H9 (cell line): Measurements from ENCODE around the gene KCNQ2. TPM values are rescaled to one million over a fixed set of nuclear protein-coding genes. Genes with fewer than 3 reads are reported as not detected.

Experiments
- DNase-seq: peaks from one replicate; pipeline ENCODE4 v3.0.0-alpha.2; 2017
- H2AFZ ChIP-seq: one replicate; pipeline ENCODE4 v1.6.1; 2013; ENCODE audit warnings: mild to moderate bottlenecking, low read length, control low read depth, moderate library complexity
- H2AK5ac ChIP-seq: 2 replicates; pipeline ENCODE4 v1.6.1; 2013; ENCODE audit warnings: low read length, control low read depth, mixed read lengths; ENCODE audit not compliant: insufficient read length
- H2BK120ac ChIP-seq: one replicate; pipeline ENCODE4 v1.6.1; 2013; ENCODE audit warnings: low read depth, mild to moderate bottlenecking, low read length, control low read depth, inconsistent platforms; ENCODE audit not compliant: poor library complexity, severe bottlenecking
- H2BK12ac ChIP-seq: 2 replicates; pipeline ENCODE4 v1.6.1; 2013; ENCODE audit warnings: low read length, control low read depth, mixed read lengths, low read depth; ENCODE audit not compliant: insufficient read length
- H2BK15ac ChIP-seq: 2 replicates; pipeline ENCODE4 v1.6.1; 2013; ENCODE audit warnings: low read depth, low read length, control low read depth
- H2BK20ac ChIP-seq: one replicate; pipeline ENCODE4 v1.6.1; 2013; ENCODE audit warnings: low read depth, mild to moderate bottlenecking, low read length, control low read depth, inconsistent platforms; ENCODE audit not compliant: poor library complexity, severe bottlenecking
- H2BK5ac ChIP-seq: 2 replicates; pipeline ENCODE4 v1.6.1; 2013; ENCODE audit warnings: low read length, control low read depth, mixed read lengths; ENCODE audit not compliant: insufficient read length
- H3K14ac ChIP-seq: 2 replicates; pipeline ENCODE4 v1.6.1; 2013; ENCODE audit warnings: low read length, control low read depth; ENCODE audit not compliant: insufficient read depth
- H3K18ac ChIP-seq: 2 replicates; pipeline ENCODE4 v1.6.1; 2013; ENCODE audit warnings: low read depth, mild to moderate bottlenecking, mixed read lengths, low read length, control low read depth; ENCODE audit not compliant: insufficient read length
- H3K23ac ChIP-seq: 2 replicates; pipeline ENCODE4 v1.6.1; 2013; ENCODE audit warnings: low read length, control low read depth, mixed read lengths, low read depth; ENCODE audit not compliant: insufficient read length
- H3K23me2 ChIP-seq: 2 replicates; pipeline ENCODE4 v1.6.1; 2013; ENCODE audit warnings: low read depth, mild to moderate bottlenecking, mixed read lengths, low read length, control low read depth; ENCODE audit not compliant: insufficient read length, poor library complexity, severe bottlenecking
- H3K27ac ChIP-seq: 2 replicates; pipeline ENCODE4 v1.5.1; 2013; ENCODE audit warnings: low read length, control low read depth, mixed read lengths, low read depth; ENCODE audit not compliant: insufficient read length
- H3K27me3 ChIP-seq: 2 replicates; pipeline ENCODE4 v1.6.1; 2013; ENCODE audit warnings: low read length, control low read depth, inconsistent platforms; ENCODE audit not compliant: insufficient read depth
- H3K4ac ChIP-seq: 2 replicates; pipeline ENCODE4 v1.6.1; 2013; ENCODE audit warnings: low read depth, mild to moderate bottlenecking, control low read depth, inconsistent platforms, low read length, moderate library complexity
- H3K4me1 ChIP-seq: 2 replicates; pipeline ENCODE4 v1.6.1; 2013; ENCODE audit warnings: low read length, control low read depth, inconsistent platforms; ENCODE audit not compliant: insufficient read depth
- H3K4me2 ChIP-seq: 2 replicates; pipeline ENCODE4 v1.6.1; 2013; ENCODE audit warnings: low read length, control low read depth, mixed read lengths; ENCODE audit not compliant: insufficient read length, insufficient read depth
- H3K56ac ChIP-seq: 2 replicates; pipeline ENCODE4 v1.6.1; 2013; ENCODE audit warnings: low read depth, mild to moderate bottlenecking, mixed read lengths, low read length, control low read depth; ENCODE audit not compliant: insufficient read length
- H3K79me1 ChIP-seq: 2 replicates; pipeline ENCODE4 v1.6.1; 2013; ENCODE audit warnings: low read depth, mild to moderate bottlenecking, moderate library complexity, low read length, control low read depth, inconsistent platforms; ENCODE audit not compliant: insufficient read depth, poor library complexity, severe bottlenecking
- H3K79me2 ChIP-seq: 2 replicates; pipeline ENCODE4 v1.6.1; 2013; ENCODE audit warnings: low read length, control low read depth, inconsistent platforms; ENCODE audit not compliant: insufficient read depth
- H3K9ac ChIP-seq: 2 replicates; pipeline ENCODE4 v1.6.1; 2013; ENCODE audit warnings: low read length, control low read depth, mixed read lengths; ENCODE audit not compliant: insufficient read length; ENCODE audit errors: extremely low read depth
- H3K9me3 ChIP-seq: one replicate; pipeline ENCODE4 v1.6.1; 2013; ENCODE audit warnings: low read depth, low read length, inconsistent platforms; ENCODE audit not compliant: control insufficient read depth
- H3T11ph ChIP-seq: one replicate; pipeline ENCODE4 v1.6.1; 2013; ENCODE audit warnings: mild to moderate bottlenecking, low read length, control low read depth, inconsistent platforms
- H4K20me1 ChIP-seq: one replicate; pipeline ENCODE4 v1.6.1; 2013; ENCODE audit not compliant: control insufficient read depth, insufficient read length, insufficient read depth
- H4K5ac ChIP-seq: 2 replicates; pipeline ENCODE4 v1.6.1; 2013; ENCODE audit warnings: low read depth, mild to moderate bottlenecking, mixed read lengths, low read length, control low read depth; ENCODE audit not compliant: insufficient read length
- H4K8ac ChIP-seq: replicated peaks from 2 replicates; pipeline ENCODE4 v1.6.1; 2013; ENCODE audit warnings: low read length, control low read depth, mixed read lengths, low read depth; ENCODE audit not compliant: insufficient read length
- H4K91ac ChIP-seq: 2 replicates; pipeline ENCODE4 v1.6.1; 2013; ENCODE audit warnings: low read depth, mild to moderate bottlenecking, moderate library complexity, mixed read lengths, low read length, control low read depth; ENCODE audit not compliant: insufficient read length
- H3K27ac Mint-ChIP-seq, 3 experiments: 2 replicates in 2 of 3; 3 replicates in 1 of 3; pipeline ENCODE4 v1.8.0; 2020 to 2021; ENCODE audit warnings: mixed read lengths in 3 of 3, mild to moderate bottlenecking in 1 of 3, moderate library complexity in 1 of 3
- H3K27me3 Mint-ChIP-seq: 2 replicates; pipeline ENCODE4 v1.8.0; 2021; ENCODE audit warnings: low read depth, mild to moderate bottlenecking, moderate library complexity, mixed read lengths
- H3K36me3 Mint-ChIP-seq, 3 experiments: 2 replicates in 2 of 3; 3 replicates in 1 of 3; pipeline ENCODE4 v1.8.0; 2020 to 2021; ENCODE audit warnings: low read depth in 3 of 3, mixed read lengths in 3 of 3; ENCODE audit not compliant: insufficient read depth in 1 of 3
- H3K4me1 Mint-ChIP-seq, 2 experiments: 2 replicates each; pipeline ENCODE4 v1.8.0; 2020; ENCODE audit warnings: mixed read lengths in 2 of 2
- H3K4me3 Mint-ChIP-seq, 2 experiments: 2 replicates in 1 of 2; 3 replicates in 1 of 2; pipeline ENCODE4 v1.8.0; 2020 to 2021; ENCODE audit warnings: mild to moderate bottlenecking in 2 of 2, mixed read lengths in 2 of 2, moderate library complexity in 1 of 2
- H3K9me3 Mint-ChIP-seq, 2 experiments: 2 replicates in 1 of 2; 3 replicates in 1 of 2; pipeline ENCODE4 v1.8.0; 2020; ENCODE audit warnings: mild to moderate bottlenecking in 2 of 2, mixed read lengths in 2 of 2, moderate library complexity in 1 of 2
- WGBS: extraction: QIAGEN DNeasy Blood & Tissue Kit; methylation state at CpG from one replicate; pipeline ENCODE4 v1.1.7; 2013; ENCODE audit warnings: missing lambda C conversion rate, low lambda C conversion rate, mixed read lengths; ENCODE audit not compliant: insufficient read length; ENCODE audit errors: extremely low coverage; 5-methylcytosine and 5-hydroxymethylcytosine counted together
- total RNA-seq: library from RNA; stranded (reverse); gene quantifications from 2 replicates; pipeline ENCODE4 v1.2.1, GENCODE V29; 2021
- TF ChIP-seq, protein P1 (sequence below): fragments of 200-600 bp; sonication (generic); conservative IDR thresholded peaks from 3 replicates; pipeline ENCODE4 v1.8.0; 2021; ENCODE audit warnings: antibody characterized with exemption, mild to moderate bottlenecking

KCNQ2 gene
- total RNA-seq, 1 experiment from 2014 or later, result 69.2 TPM

DNA sequence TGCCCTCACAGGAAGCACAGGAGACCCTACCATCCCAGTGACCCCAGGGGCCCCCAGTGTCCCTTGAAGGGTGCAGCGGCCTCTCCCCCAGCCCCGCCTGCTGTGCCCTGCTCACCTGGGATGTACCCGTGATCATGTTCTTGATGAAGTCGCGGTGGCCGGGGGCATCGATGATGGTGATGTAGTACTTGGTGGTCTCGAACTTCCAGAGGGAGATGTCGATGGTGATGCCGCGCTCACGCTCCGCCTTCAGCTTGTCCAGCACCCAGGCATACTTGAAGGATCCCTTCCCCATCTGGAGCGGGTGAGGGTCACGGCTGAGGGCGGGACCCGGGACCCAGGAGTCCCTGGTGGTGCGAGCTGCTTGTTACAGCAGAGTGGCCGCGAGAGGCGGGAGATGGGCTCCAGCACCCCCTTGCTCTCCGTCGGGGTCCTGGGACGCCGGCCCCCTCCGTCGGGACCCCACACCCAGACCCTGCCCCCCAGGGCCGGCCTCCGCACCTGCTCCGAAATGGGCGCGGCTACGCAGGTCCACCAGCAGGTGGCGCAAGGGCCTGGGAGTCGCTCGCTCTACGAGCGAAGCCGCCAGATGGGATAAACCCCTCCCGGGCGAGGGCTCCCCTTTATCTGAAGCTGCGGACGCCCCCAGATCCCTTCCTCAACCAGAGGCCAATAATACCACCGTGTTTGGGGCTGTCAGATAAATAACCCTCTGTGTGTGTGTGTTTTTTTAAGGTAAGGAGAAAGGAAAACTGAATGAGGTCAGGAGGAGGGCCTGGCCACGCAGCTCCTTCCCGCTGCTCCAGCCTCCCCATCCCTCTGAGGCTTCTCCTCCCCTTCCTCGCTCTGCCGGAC is 23.5 kb upstream of the KCNQ2 start:
- H3K4me1 Mint-ChIP-seq, result peaks cover 4 to 10% of the 10 kb centered on the region in 2 experiments; a peak in 3 of 4 replicates
- H3K9me3 Mint-ChIP-seq, result peaks cover 2 to 11% of the 10 kb centered on the region in 2 experiments; a peak in 3 of 5 replicates

More for the DNA sequence above, 23.5 kb upstream of the KCNQ2 start:
- no CpG with 5 or more reads among the region's 48 CpGs for WGBS
- H3K9me3 ChIP-seq, result no peaks in the 10 kb centered on the region
- TF ChIP-seq, protein P1, sequence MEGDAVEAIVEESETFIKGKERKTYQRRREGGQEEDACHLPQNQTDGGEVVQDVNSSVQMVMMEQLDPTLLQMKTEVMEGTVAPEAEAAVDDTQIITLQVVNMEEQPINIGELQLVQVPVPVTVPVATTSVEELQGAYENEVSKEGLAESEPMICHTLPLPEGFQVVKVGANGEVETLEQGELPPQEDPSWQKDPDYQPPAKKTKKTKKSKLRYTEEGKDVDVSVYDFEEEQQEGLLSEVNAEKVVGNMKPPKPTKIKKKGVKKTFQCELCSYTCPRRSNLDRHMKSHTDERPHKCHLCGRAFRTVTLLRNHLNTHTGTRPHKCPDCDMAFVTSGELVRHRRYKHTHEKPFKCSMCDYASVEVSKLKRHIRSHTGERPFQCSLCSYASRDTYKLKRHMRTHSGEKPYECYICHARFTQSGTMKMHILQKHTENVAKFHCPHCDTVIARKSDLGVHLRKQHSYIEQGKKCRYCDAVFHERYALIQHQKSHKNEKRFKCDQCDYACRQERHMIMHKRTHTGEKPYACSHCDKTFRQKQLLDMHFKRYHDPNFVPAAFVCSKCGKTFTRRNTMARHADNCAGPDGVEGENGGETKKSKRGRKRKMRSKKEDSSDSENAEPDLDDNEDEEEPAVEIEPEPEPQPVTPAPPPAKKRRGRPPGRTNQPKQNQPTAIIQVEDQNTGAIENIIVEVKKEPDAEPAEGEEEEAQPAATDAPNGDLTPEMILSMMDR, result peak; percentile 97
- no peaks in the 10 kb centered on the region for H3K79me2 ChIP-seq
- H2BK12ac ChIP-seq, result no peak overlapping the region
- H3K9ac ChIP-seq, result no peak overlapping the region
- H4K5ac ChIP-seq, result no peak overlapping the region
- no peak overlapping the region for H4K8ac ChIP-seq
- no peak overlapping the region for H3K56ac ChIP-seq
- Mint-ChIP-seq H3K27me3 (peaks cover 49% of the 10 kb centered on the region), H3K4me3 (peak overlapping the region in 1 of 2 experiments; percentile 62; a peak in 3 of 5 replicates), H3K36me3 (peaks cover 15 to 24% (median 15%) of the 10 kb centered on the region in 3 experiments; a peak in 6 of 7 replicates), H3K27ac (no peak overlapping the region)
- peak overlapping the region; percentile 35 for H3K4me2 ChIP-seq
- DNase-seq, result peak; percentile 75
- H2BK120ac ChIP-seq, result no peak overlapping the region
- H2AK5ac ChIP-seq, result no peak overlapping the region
- no peak overlapping the region for H3K14ac ChIP-seq
- H4K91ac ChIP-seq, result no peak overlapping the region
- H2BK15ac ChIP-seq, result no peak overlapping the region
- peaks cover 1% of the 10 kb centered on the region for H4K20me1 ChIP-seq
- H2AFZ ChIP-seq, result no peak overlapping the region
- H3K4ac ChIP-seq, result no peak overlapping the region
- H3K79me1 ChIP-seq, result no peaks in the 10 kb centered on the region
- H2BK20ac ChIP-seq, result no peak overlapping the region
- H3K27me3 ChIP-seq, result peaks cover 4% of the 10 kb centered on the region; the same call in 1 of the 2 replicates
- no peak overlapping the region for H3K23ac ChIP-seq
- H3K4me1 ChIP-seq, result no peaks in the 10 kb centered on the region
- H3T11ph ChIP-seq, result no peak overlapping the region
- H2BK5ac ChIP-seq, result no peak overlapping the region
- H3K18ac ChIP-seq, result no peak overlapping the region
- H3K27ac ChIP-seq, result no peak overlapping the region
- H3K23me2 ChIP-seq, result peaks cover 5% of the 10 kb centered on the region
